ENCODE results near the gene PRELP.

DNA sequence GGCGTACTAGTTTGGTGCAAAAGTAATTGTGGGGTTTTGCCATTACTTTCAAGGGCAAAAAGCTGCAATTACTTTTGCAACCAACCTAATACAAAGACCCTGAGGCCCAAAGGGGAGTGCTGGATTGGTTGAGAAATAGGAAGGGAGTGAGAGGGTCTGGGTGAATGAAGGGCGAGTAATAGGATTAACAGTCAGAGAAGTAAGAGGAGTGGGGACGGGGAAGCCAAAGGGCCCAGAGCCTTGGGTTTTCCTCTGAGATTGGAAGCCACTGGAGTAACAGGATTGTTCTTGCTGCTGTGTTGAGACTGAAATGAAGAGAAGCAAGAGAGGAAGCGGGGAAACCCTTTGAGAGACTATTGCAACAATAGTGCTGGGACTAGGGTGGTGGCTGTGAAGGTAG, 19.0 kb upstream of the PRELP start:
- TF ChIP-seq JUND (IDR thresholded peaks at IDR 0.05; ENCODE audit: low read depth, low read length) = no peak
- TF ChIP-seq EZH2 (IDR thresholded peaks at IDR 0.05; ENCODE audit: borderline replicate concordance, control insufficient read depth, low read depth, low read length) = no peak
- TF ChIP-seq, protein P1, sequence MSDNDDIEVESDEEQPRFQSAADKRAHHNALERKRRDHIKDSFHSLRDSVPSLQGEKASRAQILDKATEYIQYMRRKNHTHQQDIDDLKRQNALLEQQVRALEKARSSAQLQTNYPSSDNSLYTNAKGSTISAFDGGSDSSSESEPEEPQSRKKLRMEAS (IDR thresholded peaks at IDR 0.05; ENCODE audit: low read depth, low read length) = no peak
- TF ChIP-seq FOXM1 (IDR thresholded peaks at IDR 0.05; ENCODE audit: low read depth, low read length) = no peak
- no peak for TF ChIP-seq POLR2A (IDR thresholded peaks at IDR 0.05; ENCODE audit: low read depth, low read length)

All from GM12878 (cell line).